ENCODE results near the gene ROR1.

- TF ChIP-seq POLR2A (IDR thresholded peaks at IDR 0.05) (no peak), EP300 (IDR thresholded peaks at IDR 0.05) (no peak), POLR2AphosphoS5 (IDR thresholded peaks at IDR 0.05) (no peak)
- TF ChIP-seq, protein P1, sequence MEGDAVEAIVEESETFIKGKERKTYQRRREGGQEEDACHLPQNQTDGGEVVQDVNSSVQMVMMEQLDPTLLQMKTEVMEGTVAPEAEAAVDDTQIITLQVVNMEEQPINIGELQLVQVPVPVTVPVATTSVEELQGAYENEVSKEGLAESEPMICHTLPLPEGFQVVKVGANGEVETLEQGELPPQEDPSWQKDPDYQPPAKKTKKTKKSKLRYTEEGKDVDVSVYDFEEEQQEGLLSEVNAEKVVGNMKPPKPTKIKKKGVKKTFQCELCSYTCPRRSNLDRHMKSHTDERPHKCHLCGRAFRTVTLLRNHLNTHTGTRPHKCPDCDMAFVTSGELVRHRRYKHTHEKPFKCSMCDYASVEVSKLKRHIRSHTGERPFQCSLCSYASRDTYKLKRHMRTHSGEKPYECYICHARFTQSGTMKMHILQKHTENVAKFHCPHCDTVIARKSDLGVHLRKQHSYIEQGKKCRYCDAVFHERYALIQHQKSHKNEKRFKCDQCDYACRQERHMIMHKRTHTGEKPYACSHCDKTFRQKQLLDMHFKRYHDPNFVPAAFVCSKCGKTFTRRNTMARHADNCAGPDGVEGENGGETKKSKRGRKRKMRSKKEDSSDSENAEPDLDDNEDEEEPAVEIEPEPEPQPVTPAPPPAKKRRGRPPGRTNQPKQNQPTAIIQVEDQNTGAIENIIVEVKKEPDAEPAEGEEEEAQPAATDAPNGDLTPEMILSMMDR (IDR thresholded peaks at IDR 0.05) = no peak
These were observed 362 bp upstream of the ROR1 start for GRCh38 chr1:63773496-63773814.

Data from suprapubic skin (tissue), 4 donors.